PC-9 (cell line): ENCODE data around the gene PPP1R9A. TPM values are rescaled to one million over a fixed set of nuclear protein-coding genes. Genes with fewer than 3 reads are reported as not detected.

Experiments used
- BruUV-seq: library from RNA; stranded (reverse); fragments of 400-500 nt; replicated peaks from 2 replicates; lab custom pipeline; 2021; lab: Mats Ljungman, UMichigan
- CTCF ChIA-PET: fragments of 300-600 bp; sonication (Branson Sonifier 250); formaldehyde crosslinking; loops from one replicate; lab custom pipeline; 2022; ENCODE audit warnings: antibody characterized with exemption; lab: Charles Lee
- POLR2A ChIA-PET: fragments of 300-600 bp; sonication (Branson Sonifier 250); formaldehyde crosslinking; loops from one replicate; lab custom pipeline; 2022; ENCODE audit warnings: antibody characterized with exemption; ENCODE audit not compliant: unreplicated experiment; lab: Charles Lee
- DNase-seq, 2 experiments: peaks; one replicate each; pipeline versions ENCODE4 v3.0.0 to v3.0.0-alpha.2; 2015 to 2022; ENCODE audit warnings: mixed read lengths in 1 of 2
- H2AFZ ChIP-seq: fragments of 200-600 bp; sonication (generic); 2 replicates; pipeline ENCODE4 v1.8.1; 2017; ENCODE audit warnings: antibody characterized with exemption
- H3F3A ChIP-seq: fragments of 200-600 bp; sonication (generic); 2 replicates; pipeline ENCODE4 v1.8.1; 2017; ENCODE audit warnings: antibody characterized with exemption, mild to moderate bottlenecking, low read depth; ENCODE audit not compliant: insufficient read depth
- H3K27ac ChIP-seq: fragments of 200-600 bp; sonication (generic); 2 replicates; pipeline ENCODE4 v1.6.1; 2016; ENCODE audit warnings: mixed run types
- H3K27me3 ChIP-seq: fragments of 200-600 bp; sonication (generic); 2 replicates; pipeline ENCODE4 v1.6.1; 2016; ENCODE audit warnings: low read depth, mixed run types; ENCODE audit not compliant: insufficient read depth
- H3K36me3 ChIP-seq: fragments of 200-600 bp; sonication (generic); 2 replicates; pipeline ENCODE4 v1.6.1; 2016; ENCODE audit warnings: low read depth, mixed run types
- H3K4me1 ChIP-seq: fragments of 200-600 bp; sonication (generic); replicated peaks from 2 replicates; pipeline ENCODE4 v1.6.1; 2016; ENCODE audit warnings: mixed run types; ENCODE audit not compliant: insufficient read depth
- H3K4me2 ChIP-seq: fragments of 200-600 bp; sonication (generic); 2 replicates; pipeline ENCODE4 v1.6.1; 2017; ENCODE audit warnings: mixed run types
- H3K4me3 ChIP-seq: fragments of 200-600 bp; sonication (generic); 2 replicates; pipeline ENCODE4 v1.6.1; 2016; ENCODE audit warnings: mixed run types
- H3K79me2 ChIP-seq: fragments of 200-600 bp; sonication (generic); 2 replicates; pipeline ENCODE4 v1.6.1; 2017; ENCODE audit warnings: low read depth, mixed run types
- H3K9me2 ChIP-seq: fragments of 200-600 bp; sonication (generic); 2 replicates; pipeline ENCODE4 v1.8.1; 2017; ENCODE audit warnings: mild to moderate bottlenecking; ENCODE audit not compliant: insufficient read depth
- H3K9me3 ChIP-seq: fragments of 200-600 bp; sonication (generic); 2 replicates; pipeline ENCODE4 v1.8.1; 2016; ENCODE audit warnings: low read depth; ENCODE audit not compliant: insufficient read depth
- H4K20me1 ChIP-seq: fragments of 200-600 bp; sonication (generic); 2 replicates; pipeline ENCODE4 v1.8.1; 2017; ENCODE audit not compliant: insufficient read depth
- CTCF ChIP-seq: fragments of 200-600 bp; sonication (generic); conservative IDR thresholded peaks from 2 replicates; pipeline ENCODE4 v1.6.1; 2017; ENCODE audit warnings: mixed run types, antibody characterized with exemption, mild to moderate bottlenecking, moderate library complexity
- EZH2 ChIP-seq: fragments of 200-600 bp; sonication (generic); IDR thresholded peaks from 2 replicates; pipeline ENCODE4 v1.8.0; 2017; ENCODE audit warnings: antibody characterized with exemption, low read depth
- intact Hi-C: fragments of 100-400 bp; cut with micrococcal nuclease; formaldehyde crosslinking; loops from one replicate; pipeline ENCODE4 v1.10.0; 2022; ENCODE audit not compliant: unreplicated experiment
- total RNA-seq: library from RNA; stranded (reverse); gene quantifications from 2 replicates; pipeline ENCODE4 v1.2.3, GENCODE V29; 2021

PPP1R9A gene
- total RNA-seq, 1 experiment from 2014 or later: 11.5 TPM

GRCh38 chr7:95088536-95089215 is 181.3 kb downstream of the PPP1R9A start:
- CTCF ChIA-PET: interaction anchor here (0.7 kb wide), 1 partner anchor 16 kb away, joined by 5 read pairs; no protein-coding TSS in a partner anchor
- no peak for TF ChIP-seq EZH2
- no peak for TF ChIP-seq CTCF
- intact Hi-C loops: no loop called here
- Histone ChIP-seq H2AFZ (no peak overlapping the region), H3K79me2 (no peaks in the 10 kb centered on the region), H3F3A (no peaks in the 10 kb centered on the region), H3K9me2 (no peaks in the 10 kb centered on the region), H3K36me3 (no peaks in the 10 kb centered on the region), H3K9me3 (no peaks in the 10 kb centered on the region), H3K4me2 (no peak overlapping the region), H3K27me3 (no peaks in the 10 kb centered on the region), H3K4me3 (no peak overlapping the region), H3K4me1 (peaks cover 8% of the 10 kb centered on the region; the same call in 1 of the 2 replicates), H4K20me1 (no peaks in the 10 kb centered on the region), H3K27ac (no peak overlapping the region)
- DNase-seq: no peak
- POLR2A ChIA-PET: no interaction called here
- BruUV-seq: no TSS peak

- no peak overlapping the region for H2AFZ ChIP-seq
Measured at GRCh38 chr7:95089414-95090315, 182.3 kb downstream of the PPP1R9A start.

More at GRCh38 chr7:95089414-95090315, 182.3 kb downstream of the PPP1R9A start:
- H3K4me3 ChIP-seq: no peak overlapping the region
- no peaks in the 10 kb centered on the region for H3F3A ChIP-seq
- H3K4me1 ChIP-seq: peaks cover 8% of the 10 kb centered on the region; the same call in 1 of the 2 replicates
- H3K79me2 ChIP-seq: no peaks in the 10 kb centered on the region
- no peak for DNase-seq
- no peaks in the 10 kb centered on the region for H3K27me3 ChIP-seq
- BruUV-seq: no TSS peak
- H4K20me1 ChIP-seq: no peaks in the 10 kb centered on the region
- ChIA-PET POLR2A (no interaction called here), CTCF (interaction anchor here (0.7 kb wide), 1 partner anchor 15 kb away, joined by 5 read pairs; no protein-coding TSS in a partner anchor)
- no peaks in the 10 kb centered on the region for H3K9me3 ChIP-seq
- intact Hi-C loops: no loop called here
- H3K36me3 ChIP-seq: no peaks in the 10 kb centered on the region
- TF ChIP-seq CTCF (no peak), EZH2 (no peak)
- H3K9me2 ChIP-seq: no peaks in the 10 kb centered on the region
- H3K27ac ChIP-seq: no peak overlapping the region
- no peak overlapping the region for H3K4me2 ChIP-seq
